ACHN (cell line): ENCODE data around the gene ZNF672.
"Not testable (repeated sequence)": the region's sequence is repeated elsewhere in the genome, so short reads cannot be mapped to it uniquely, and the experiment has no call there.

Source experiments
- DNase-seq: peaks from one replicate; pipeline ENCODE4 v3.0.0-alpha.2; 2015
- in situ Hi-C: cut with HindIII; loops from 2 replicates; pipeline ENCODE4 v1.10.0; 2017; ENCODE audit warnings: low sequenced_read_pairs, low pct_ligation_motif_present, low pct_unique_long_range_greater_than_20kb

Gene ZNF672

GRCh38 chr1:248862998-248863881 lies 25.2 kb downstream of the ZNF672 start:
- in situ Hi-C loops = no loop called here
- peak; percentile 79 for DNase-seq

DNA sequence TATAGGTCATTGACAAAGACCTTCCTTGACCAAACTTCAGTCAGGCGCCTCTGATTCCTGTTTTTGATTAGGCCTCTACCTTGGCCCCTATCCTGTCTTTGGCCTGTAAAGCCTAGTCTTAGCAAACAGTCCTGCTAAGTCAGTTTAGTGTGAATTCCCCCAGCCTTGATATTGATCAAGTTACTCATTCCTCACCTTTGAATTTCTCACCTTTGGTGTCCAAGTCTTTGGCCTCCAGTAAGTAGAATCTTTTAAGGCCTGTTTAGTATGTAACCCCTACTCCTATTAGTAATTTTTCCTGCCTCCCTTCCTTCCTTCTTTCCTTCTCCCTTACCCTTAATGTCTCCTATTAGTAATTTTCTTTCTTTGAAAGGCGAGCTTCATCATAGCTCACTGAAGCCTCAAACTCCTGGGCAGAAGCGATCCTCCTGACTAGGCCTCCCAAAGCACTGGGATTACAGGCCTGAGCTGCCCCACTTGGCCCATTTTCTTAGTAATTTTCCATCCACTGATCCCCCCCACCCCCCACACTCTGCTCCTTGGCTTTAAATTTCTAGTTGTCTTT lies 33.9 kb downstream of the ZNF672 start:
- in situ Hi-C loops = no loop called here
- no peak for DNase-seq

DNA sequence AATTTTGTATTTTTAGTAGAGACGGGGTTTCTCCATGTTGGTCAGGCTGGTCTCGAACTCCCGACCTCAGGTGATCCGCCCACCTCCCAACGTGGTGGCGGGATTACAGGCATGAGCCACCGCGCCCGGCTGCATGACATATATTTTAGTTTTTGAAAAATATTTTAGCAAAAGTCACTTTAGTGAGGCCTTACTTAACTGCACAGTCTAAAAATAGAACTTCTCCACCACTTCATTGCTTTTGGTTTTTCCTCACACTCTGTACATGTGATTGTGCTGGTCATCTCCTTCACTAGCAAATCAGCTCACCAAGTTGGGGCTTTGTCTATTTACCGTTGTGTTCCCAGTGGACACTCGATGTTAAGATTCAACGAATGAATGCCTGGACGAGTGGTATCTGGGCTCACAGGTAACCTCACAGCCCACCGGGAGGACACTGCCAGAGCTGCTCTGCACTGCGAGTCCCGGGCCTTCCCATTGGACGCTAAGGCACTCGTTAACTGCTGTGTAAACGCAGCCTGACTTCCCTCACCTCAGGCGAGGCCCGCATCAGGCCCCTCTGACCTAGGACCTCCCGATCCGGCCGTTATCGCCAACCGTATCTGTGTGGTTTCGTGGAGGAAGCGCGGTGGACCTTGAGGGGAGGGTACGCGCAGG lies 34.9 kb downstream of the ZNF672 start:
- DNase-seq = peak; percentile 77
- in situ Hi-C loops = no loop called here

GRCh38 chr1:248873409-248873992 lies 35.5 kb downstream of the ZNF672 start:
- DNase-seq = peak; percentile 97

DNA sequence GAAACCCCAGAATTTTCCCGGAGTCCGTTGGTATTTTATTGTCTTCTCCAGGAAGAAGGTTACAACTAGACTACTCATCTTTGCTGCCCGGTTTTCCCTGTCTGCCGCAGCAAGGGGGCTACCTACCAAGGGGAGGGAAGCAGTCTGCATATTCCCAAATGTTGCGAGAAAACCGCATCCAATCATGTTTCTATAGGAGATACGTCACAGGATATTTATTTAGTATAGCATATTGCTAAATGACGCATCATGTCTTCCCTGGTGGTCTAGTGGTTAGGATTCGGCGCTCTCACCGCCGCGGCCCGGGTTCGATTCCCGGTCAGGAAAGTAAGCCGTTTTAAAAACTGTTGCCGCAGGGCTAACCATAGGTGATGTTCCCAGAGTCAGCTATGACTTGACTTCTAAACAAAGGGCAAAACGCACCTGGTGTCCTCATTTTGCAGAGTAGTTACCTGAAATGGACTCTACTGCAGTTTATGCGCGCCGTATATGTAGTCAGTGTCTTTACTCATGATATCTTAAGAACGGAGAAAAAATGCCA lies 36.0 kb downstream of the ZNF672 start:
- DNase-seq = peak; percentile 91
- in situ Hi-C loops = no loop called here

More at GRCh38 chr1:248873409-248873992, 35.5 kb downstream of the ZNF672 start:
- in situ Hi-C loops = no loop called here

GRCh38 chr1:248881261-248881660 lies 43.2 kb downstream of the ZNF672 start:
- in situ Hi-C loops = no loop called here
- DNase-seq = no peak

DNA sequence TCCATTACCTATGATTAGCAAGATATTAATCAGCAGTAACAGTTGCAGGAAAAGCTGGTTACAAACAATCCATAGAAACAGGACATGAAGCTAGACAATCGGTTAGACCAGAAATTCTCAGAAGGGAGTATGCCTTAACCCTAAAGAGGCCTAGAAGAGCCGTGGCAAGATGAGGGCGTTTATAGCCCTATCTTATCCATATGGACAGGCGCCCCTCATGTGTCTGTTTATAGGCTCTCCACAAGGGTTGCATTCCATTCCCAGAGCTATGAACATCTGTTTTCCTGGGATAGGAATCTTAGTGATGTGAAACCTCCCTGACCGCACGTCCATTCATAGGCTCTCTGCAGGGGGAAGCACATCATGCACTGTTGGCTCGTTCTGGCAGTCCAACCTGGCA lies 44.4 kb downstream of the ZNF672 start:
- in situ Hi-C loops = not testable (repeated sequence)

GRCh38 chr1:248884632-248885295 lies 46.7 kb downstream of the ZNF672 start:
- DNase-seq = no peak
- in situ Hi-C loops = no loop called here

More for the DNA sequence above, 44.4 kb downstream of the ZNF672 start:
- DNase-seq = not testable (repeated sequence)

- in situ Hi-C loops = no loop called here
- DNase-seq = no peak
These were observed 47.6 kb downstream of the ZNF672 start for GRCh38 chr1:248885646-248886045.

GRCh38 chr1:248886237-248886895 lies 48.3 kb downstream of the ZNF672 start:
- in situ Hi-C loops = no loop called here

GRCh38 chr1:248889914-248890243 lies 51.9 kb downstream of the ZNF672 start:
- in situ Hi-C loops = not testable (repeated sequence)

More at GRCh38 chr1:248886237-248886895, 48.3 kb downstream of the ZNF672 start:
- DNase-seq = no peak

GRCh38 chr1:248890549-248891498 lies 52.8 kb downstream of the ZNF672 start:
- DNase-seq = no peak
- in situ Hi-C loops = no loop called here

More at GRCh38 chr1:248889914-248890243, 51.9 kb downstream of the ZNF672 start:
- not testable (repeated sequence) for DNase-seq

GRCh38 chr1:248891758-248892157 lies 53.7 kb downstream of the ZNF672 start:
- in situ Hi-C loops = no loop called here
- DNase-seq = no peak

DNA sequence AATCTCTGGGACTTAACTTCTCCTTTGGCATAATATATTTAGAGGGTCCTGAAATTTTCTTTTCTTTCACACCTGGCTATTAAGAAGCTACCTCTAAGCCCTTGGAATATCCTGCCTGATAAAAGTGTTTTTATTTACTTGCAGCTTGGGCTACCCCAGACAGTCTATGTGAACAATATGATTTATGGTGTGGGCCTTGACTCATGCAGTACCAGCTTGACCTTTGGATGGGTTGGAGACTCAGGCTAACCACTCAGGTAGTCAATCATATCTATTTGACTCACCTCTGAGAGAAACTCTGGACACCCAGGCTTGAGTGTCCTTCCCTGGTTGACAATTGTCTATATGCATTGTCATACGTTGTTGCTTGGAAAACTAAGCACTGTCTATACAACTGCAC lies 54.6 kb downstream of the ZNF672 start:
- in situ Hi-C loops = no loop called here
- DNase-seq = no peak

DNA sequence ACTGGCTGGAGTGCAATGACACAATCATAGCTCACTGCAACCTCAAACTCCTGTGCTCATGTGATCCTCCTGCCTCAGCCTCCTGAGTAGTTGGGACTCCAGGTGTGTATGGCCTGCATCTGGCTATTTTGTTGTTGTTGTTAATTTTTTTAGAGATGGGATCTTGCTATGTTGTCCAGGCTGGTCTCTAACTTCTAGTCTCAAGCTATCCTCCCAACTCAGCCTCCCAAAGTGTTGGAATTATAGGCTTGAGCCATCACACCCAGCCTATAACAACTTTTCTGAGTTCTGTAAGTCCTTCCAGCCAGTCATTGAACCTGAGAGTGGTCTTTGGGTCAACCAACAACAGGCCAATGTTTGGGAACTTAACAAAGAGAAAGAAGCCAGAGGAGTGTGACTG lies 56.8 kb downstream of the ZNF672 start:
- in situ Hi-C loops = no loop called here
- no peak for DNase-seq

- in situ Hi-C loops = no loop called here
- DNase-seq = no peak
These were observed 59.7 kb downstream of the ZNF672 start for GRCh38 chr1:248897412-248898337.
